ENCODE data around the gene CDH15. TPM values are rescaled to one million over a fixed set of nuclear protein-coding genes. Genes with fewer than 3 reads are reported as not detected.

CDH15 gene
- total RNA-seq, 3 donors from 2014 or later (not counting 1 experiment from before 2014, with no cell fraction given): 0.20 TPM; not detected in 2

GRCh38 chr16:89150090-89150835 is 21.3 kb upstream of the CDH15 start:
- H3K4me1 ChIP-seq (ENCODE audit: control insufficient read depth, insufficient read depth, low read length): no peaks in the 10 kb centered on the region
- no peak overlapping the region for H3K4me3 ChIP-seq (ENCODE audit: low read length)
- WGBS (ENCODE audit: insufficient coverage): 98% methylated on average over 18 of the region's 18 CpGs
- no peaks in the 10 kb centered on the region for H3K4me1 Mint-ChIP-seq
- DNase-seq (no peak), ATAC-seq (no peak)
- peak overlapping the region; percentile 4 to 21 for H3K27ac Mint-ChIP-seq
- peaks cover 20% of the 10 kb centered on the region for H3K36me3 ChIP-seq (ENCODE audit: control insufficient read depth, insufficient read depth, low read length)
- no peak overlapping the region for H3K27ac ChIP-seq (ENCODE audit: low read length)
- no peaks in the 10 kb centered on the region for H3K9me3 Mint-ChIP-seq
- H3K27me3 Mint-ChIP-seq (ENCODE audit: low read depth in 2 of 2): no peaks in the 10 kb centered on the region
- no peak overlapping the region for H3K4me3 Mint-ChIP-seq
- peaks cover 3% of the 10 kb centered on the region for H3K9me3 ChIP-seq (ENCODE audit: control insufficient read depth, insufficient read depth, low read length)
- no peaks in the 10 kb centered on the region for H3K27me3 ChIP-seq (ENCODE audit: control insufficient read depth, insufficient read depth, low read length)
- TF ChIP-seq, protein P1, sequence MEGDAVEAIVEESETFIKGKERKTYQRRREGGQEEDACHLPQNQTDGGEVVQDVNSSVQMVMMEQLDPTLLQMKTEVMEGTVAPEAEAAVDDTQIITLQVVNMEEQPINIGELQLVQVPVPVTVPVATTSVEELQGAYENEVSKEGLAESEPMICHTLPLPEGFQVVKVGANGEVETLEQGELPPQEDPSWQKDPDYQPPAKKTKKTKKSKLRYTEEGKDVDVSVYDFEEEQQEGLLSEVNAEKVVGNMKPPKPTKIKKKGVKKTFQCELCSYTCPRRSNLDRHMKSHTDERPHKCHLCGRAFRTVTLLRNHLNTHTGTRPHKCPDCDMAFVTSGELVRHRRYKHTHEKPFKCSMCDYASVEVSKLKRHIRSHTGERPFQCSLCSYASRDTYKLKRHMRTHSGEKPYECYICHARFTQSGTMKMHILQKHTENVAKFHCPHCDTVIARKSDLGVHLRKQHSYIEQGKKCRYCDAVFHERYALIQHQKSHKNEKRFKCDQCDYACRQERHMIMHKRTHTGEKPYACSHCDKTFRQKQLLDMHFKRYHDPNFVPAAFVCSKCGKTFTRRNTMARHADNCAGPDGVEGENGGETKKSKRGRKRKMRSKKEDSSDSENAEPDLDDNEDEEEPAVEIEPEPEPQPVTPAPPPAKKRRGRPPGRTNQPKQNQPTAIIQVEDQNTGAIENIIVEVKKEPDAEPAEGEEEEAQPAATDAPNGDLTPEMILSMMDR (IDR thresholded peaks at IDR 0.05): no peak
- no peaks in the 10 kb centered on the region for H3K36me3 Mint-ChIP-seq
- intact Hi-C loops (cut with micrococcal nuclease): no loop called here

DNA sequence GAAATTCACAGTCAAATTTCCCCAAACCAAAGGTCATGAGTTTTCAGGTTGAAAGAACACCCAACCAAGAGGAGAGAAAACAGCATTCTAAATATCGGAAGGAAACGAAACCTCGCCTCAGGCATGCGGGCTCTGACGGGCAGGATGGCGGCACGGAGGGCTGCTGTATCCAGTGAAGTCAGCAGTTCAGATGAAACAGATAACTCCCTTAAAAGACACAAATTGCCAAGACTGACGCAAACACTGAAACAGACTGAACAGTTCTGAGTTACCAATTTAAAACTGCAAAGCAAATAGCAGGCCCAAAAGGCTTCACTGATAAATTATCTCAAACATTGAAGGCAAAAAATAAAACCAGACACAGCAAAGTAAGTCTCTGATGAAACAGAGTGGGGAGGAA is 20.6 kb upstream of the CDH15 start:
- WGBS (ENCODE audit: insufficient coverage): 94% methylated on average over 8 of the region's 8 CpGs
- DNase-seq (no peak), ATAC-seq (no peak)
- Histone ChIP-seq H3K9me3 (ENCODE audit: control insufficient read depth, insufficient read depth, low read length) (peaks cover 3% of the 10 kb centered on the region), H3K27ac (ENCODE audit: low read length) (no peak overlapping the region), H3K4me3 (ENCODE audit: low read length) (no peak overlapping the region), H3K36me3 (ENCODE audit: control insufficient read depth, insufficient read depth, low read length) (peaks cover 20% of the 10 kb centered on the region), H3K27me3 (ENCODE audit: control insufficient read depth, insufficient read depth, low read length) (no peaks in the 10 kb centered on the region), H3K4me1 (ENCODE audit: control insufficient read depth, insufficient read depth, low read length) (no peaks in the 10 kb centered on the region)
- Mint-ChIP-seq H3K27me3 (ENCODE audit: low read depth in 2 of 2) (no peaks in the 10 kb centered on the region), H3K36me3 (no peaks in the 10 kb centered on the region), H3K9me3 (no peaks in the 10 kb centered on the region), H3K4me3 (no peak overlapping the region), H3K4me1 (no peaks in the 10 kb centered on the region), H3K27ac (no peak overlapping the region)
- intact Hi-C loops (cut with micrococcal nuclease): no loop called here
- TF ChIP-seq, protein P1 (IDR thresholded peaks at IDR 0.05): no peak

DNA sequence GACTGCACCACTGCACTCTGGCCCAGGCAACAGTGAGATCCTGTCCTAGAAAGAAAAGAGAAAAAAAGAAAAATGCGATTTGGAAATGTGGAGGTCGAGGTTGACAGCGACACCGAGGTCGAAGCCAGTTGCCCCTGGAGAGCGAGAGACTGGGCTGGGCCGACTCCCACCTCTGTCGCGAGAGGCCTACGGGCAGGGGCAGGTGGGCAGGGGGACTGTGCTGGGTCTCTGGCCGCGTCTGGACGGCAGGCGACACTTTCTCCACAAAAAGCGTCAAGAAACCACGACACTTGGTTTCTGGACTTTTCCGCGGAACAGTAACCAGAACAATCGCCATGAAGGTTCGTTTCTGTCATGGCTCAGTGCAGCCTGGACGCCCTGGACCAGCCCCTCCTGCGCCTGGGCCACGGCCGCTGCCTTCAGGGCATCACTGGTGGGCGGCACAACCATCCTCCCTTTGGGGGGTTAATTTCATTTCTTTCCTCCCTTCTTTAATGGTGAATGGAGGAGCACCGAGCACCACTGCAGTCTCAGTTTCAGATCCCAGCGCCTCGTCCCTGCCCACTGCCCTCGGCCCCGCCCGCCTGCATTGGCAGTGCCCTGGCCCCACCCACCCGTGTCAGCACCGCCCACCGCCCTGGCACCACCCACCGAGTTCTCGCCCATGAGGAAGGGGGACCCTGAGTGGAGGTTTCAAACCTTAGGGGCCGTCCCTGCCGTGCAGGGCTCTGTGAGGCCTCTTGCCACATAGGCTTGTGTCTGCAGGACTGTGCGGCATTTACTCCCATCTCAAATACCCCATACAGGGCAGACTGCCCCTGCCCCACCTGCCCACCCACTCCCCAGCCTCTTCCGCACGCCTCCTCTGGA is 18.5 kb upstream of the CDH15 start:
- Mint-ChIP-seq H3K4me1 (no peaks in the 10 kb centered on the region), H3K27ac (no peak overlapping the region), H3K36me3 (no peaks in the 10 kb centered on the region), H3K4me3 (no peak overlapping the region), H3K27me3 (ENCODE audit: low read depth in 2 of 2) (no peaks in the 10 kb centered on the region), H3K9me3 (no peaks in the 10 kb centered on the region)
- intact Hi-C loops (cut with micrococcal nuclease): no loop called here
- peaks cover 3% of the 10 kb centered on the region for H3K9me3 ChIP-seq (ENCODE audit: control insufficient read depth, insufficient read depth, low read length)
- H3K27me3 ChIP-seq (ENCODE audit: control insufficient read depth, insufficient read depth, low read length): no peaks in the 10 kb centered on the region
- TF ChIP-seq, protein P1 (IDR thresholded peaks at IDR 0.05): no peak
- 87% methylated on average over 40 of the region's 41 CpGs for WGBS (ENCODE audit: insufficient coverage)
- no peak overlapping the region for H3K4me3 ChIP-seq (ENCODE audit: low read length)
- peaks cover 17% of the 10 kb centered on the region for H3K36me3 ChIP-seq (ENCODE audit: control insufficient read depth, insufficient read depth, low read length)
- DNase-seq (no peak), ATAC-seq (no peak)
- H3K4me1 ChIP-seq (ENCODE audit: control insufficient read depth, insufficient read depth, low read length): no peaks in the 10 kb centered on the region
- H3K27ac ChIP-seq (ENCODE audit: low read length): no peak overlapping the region
